WTC11 (cell line): Measurements from ENCODE around the gene KLHL29. TPM values are rescaled to one million over a fixed set of nuclear protein-coding genes. Genes with fewer than 3 reads are reported as not detected.

ENCODE experiments used
- ATAC-seq: fragments of 200-7000 bp; cut with Tn5 transposase; 2 replicates; pipeline ENCODE4 v1.10.0; 2021; ENCODE audit warnings: mild to moderate bottlenecking, moderate library complexity
- CTCF ChIA-PET: fragments of 300-600 bp; sonication (Branson Sonifier 250); formaldehyde crosslinking; loops from one replicate; lab custom pipeline; 2021; ENCODE audit warnings: antibody characterized with exemption; lab: Charles Lee
- POLR2A ChIA-PET: fragments of 350-600 bp; sonication (Branson Sonifier 250); formaldehyde crosslinking; loops from one replicate; lab custom pipeline; 2021; ENCODE audit warnings: antibody characterized with exemption; lab: Charles Lee
- DNase-seq: peaks from one replicate; pipeline ENCODE4 v3.0.0; 2021; ENCODE audit warnings: low spot score
- H3K27ac Mint-ChIP-seq: 2 replicates; pipeline ENCODE4 v1.8.0; 2021; ENCODE audit warnings: mixed read lengths
- H3K27me3 Mint-ChIP-seq: 2 replicates; pipeline ENCODE4 v1.8.0; 2021; ENCODE audit warnings: low read depth, mild to moderate bottlenecking, moderate library complexity, mixed read lengths
- H3K36me3 Mint-ChIP-seq: 2 replicates; pipeline ENCODE4 v1.8.0; 2021; ENCODE audit warnings: mixed read lengths
- H3K4me1 Mint-ChIP-seq: 2 replicates; pipeline ENCODE4 v1.8.0; 2022; ENCODE audit warnings: mixed read lengths
- H3K4me3 Mint-ChIP-seq: 2 replicates; pipeline ENCODE4 v1.8.0; 2021; ENCODE audit warnings: mild to moderate bottlenecking, moderate library complexity, mixed read lengths
- H3K9me3 Mint-ChIP-seq: 2 replicates; pipeline ENCODE4 v1.8.0; 2021; ENCODE audit warnings: mixed read lengths
- AFF4 ChIP-seq: sonication (generic); formaldehyde crosslinking; IDR thresholded peaks from 2 replicates; pipeline ENCODE4 v1.8.1; 2023; ENCODE audit warnings: mild to moderate bottlenecking, missing genetic modification reagents, borderline replicate concordance
- CREB1 ChIP-seq: sonication (generic); formaldehyde crosslinking; IDR thresholded peaks from 2 replicates; pipeline ENCODE4 v1.8.0; 2023; ENCODE audit warnings: mild to moderate bottlenecking, missing genetic modification reagents
- CREM ChIP-seq: sonication (generic); formaldehyde crosslinking; IDR thresholded peaks from 2 replicates; pipeline ENCODE4 v1.8.1; 2022; ENCODE audit warnings: mild to moderate bottlenecking, missing genetic modification reagents, moderate library complexity
- ERG ChIP-seq: fragments of 250-450 bp; sonication (Bioruptor Pico); IDR thresholded peaks from 2 replicates; pipeline ENCODE4 v1.8.0; 2021; ENCODE audit warnings: mild to moderate bottlenecking
- FOXJ3 ChIP-seq: sonication (generic); formaldehyde crosslinking; IDR thresholded peaks from 2 replicates; pipeline ENCODE4 v1.9.0; 2021; ENCODE audit warnings: missing genetic modification reagents, mild to moderate bottlenecking, borderline replicate concordance
- FOXK1 ChIP-seq: sonication (generic); formaldehyde crosslinking; IDR thresholded peaks from 2 replicates; pipeline ENCODE4 v1.8.0; 2022; ENCODE audit warnings: mild to moderate bottlenecking, moderate library complexity, missing genetic modification reagents
- PRRX2 ChIP-seq: fragments of 250-450 bp; sonication (Bioruptor Pico); IDR thresholded peaks from 2 replicates; pipeline ENCODE4 v1.8.0; 2021; ENCODE audit warnings: mild to moderate bottlenecking
- TEAD4 ChIP-seq: sonication (generic); formaldehyde crosslinking; IDR thresholded peaks from 2 replicates; pipeline ENCODE4 v1.8.0; 2022; ENCODE audit warnings: mild to moderate bottlenecking, missing genetic modification reagents
- ZBTB43 ChIP-seq: sonication (generic); formaldehyde crosslinking; IDR thresholded peaks from 2 replicates; pipeline ENCODE4 v1.8.1; 2023; ENCODE audit warnings: mild to moderate bottlenecking, missing genetic modification reagents
- ZMAT4 ChIP-seq: fragments of 250-450 bp; sonication (Bioruptor Pico); IDR thresholded peaks from 2 replicates; pipeline ENCODE4 v1.9.0; 2021; ENCODE audit warnings: mild to moderate bottlenecking
- ZNF219 ChIP-seq: sonication (generic); formaldehyde crosslinking; IDR thresholded peaks from 2 replicates; pipeline ENCODE4 v1.8.0; 2023; ENCODE audit warnings: missing genetic modification reagents, mild to moderate bottlenecking, borderline replicate concordance
- ZNF671 ChIP-seq: fragments of 250-450 bp; sonication (Bioruptor Pico); IDR thresholded peaks from 2 replicates; pipeline ENCODE4 v1.8.0; 2021; ENCODE audit warnings: mild to moderate bottlenecking
- total RNA-seq: library from RNA; stranded (reverse); gene quantifications from 3 replicates; pipeline ENCODE4 v1.2.3, GENCODE V29; 2021
- TF ChIP-seq, protein P1 (sequence below): sonication (generic); formaldehyde crosslinking; IDR thresholded peaks from 2 replicates; pipeline ENCODE4 v1.8.1; 2022; ENCODE audit warnings: mild to moderate bottlenecking, missing genetic modification reagents, moderate library complexity, borderline replicate concordance
- TF ChIP-seq, protein P2 (sequence below): sonication (generic); formaldehyde crosslinking; IDR thresholded peaks from 2 replicates; pipeline ENCODE4 v1.8.0; 2022; ENCODE audit warnings: mild to moderate bottlenecking, missing genetic modification reagents
- TF ChIP-seq, protein P3 (sequence below): sonication (generic); formaldehyde crosslinking; IDR thresholded peaks from 2 replicates; pipeline ENCODE4 v1.8.1; 2023; ENCODE audit warnings: mild to moderate bottlenecking, missing genetic modification reagents, moderate library complexity
- TF ChIP-seq, protein P4 (sequence below): sonication (generic); formaldehyde crosslinking; IDR thresholded peaks from 2 replicates; pipeline ENCODE4 v1.8.0; 2022; ENCODE audit warnings: mild to moderate bottlenecking, missing genetic modification reagents
- TF ChIP-seq, protein P5 (sequence below): fragments of 250-450 bp; sonication (Bioruptor Pico); IDR thresholded peaks from 2 replicates; pipeline ENCODE4 v1.9.0; 2021; ENCODE audit warnings: mild to moderate bottlenecking

KLHL29 gene
- total RNA-seq, 1 experiment from 2014 or later: 7.1 TPM

DNA sequence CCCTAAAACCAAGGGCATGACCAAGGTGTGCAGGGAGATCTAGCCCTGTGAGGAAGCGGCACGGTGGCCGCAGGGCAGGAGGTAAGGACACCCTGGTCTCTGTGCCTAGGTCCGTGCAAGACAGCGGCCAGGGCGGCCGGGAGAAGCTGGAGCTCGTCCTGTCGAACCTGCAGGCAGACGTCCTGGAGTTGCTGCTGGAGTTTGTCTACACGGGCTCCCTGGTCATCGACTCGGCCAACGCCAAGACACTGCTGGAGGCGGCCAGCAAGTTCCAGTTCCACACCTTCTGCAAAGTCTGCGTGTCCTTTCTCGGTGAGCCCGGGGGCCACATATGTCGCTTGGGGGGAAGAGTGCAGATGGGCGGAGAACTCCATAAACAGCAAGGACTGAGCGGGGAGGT is 306.6 kb downstream of the KLHL29 start:
- H3K27ac Mint-ChIP-seq: no peak overlapping the region
- peaks cover 3% of the 10 kb centered on the region; the same call in 1 of the 2 replicates for H3K36me3 Mint-ChIP-seq
- peaks cover 8% of the 10 kb centered on the region for H3K4me1 Mint-ChIP-seq
- H3K27me3 Mint-ChIP-seq: no peaks in the 10 kb centered on the region
- no peaks in the 10 kb centered on the region for H3K9me3 Mint-ChIP-seq
- no peak overlapping the region for H3K4me3 Mint-ChIP-seq
- no peak for ATAC-seq
- POLR2A ChIA-PET: no interaction called here
- no peak for TF ChIP-seq PRRX2 (CRISPR knock-in tag)
- TF ChIP-seq, protein P1, sequence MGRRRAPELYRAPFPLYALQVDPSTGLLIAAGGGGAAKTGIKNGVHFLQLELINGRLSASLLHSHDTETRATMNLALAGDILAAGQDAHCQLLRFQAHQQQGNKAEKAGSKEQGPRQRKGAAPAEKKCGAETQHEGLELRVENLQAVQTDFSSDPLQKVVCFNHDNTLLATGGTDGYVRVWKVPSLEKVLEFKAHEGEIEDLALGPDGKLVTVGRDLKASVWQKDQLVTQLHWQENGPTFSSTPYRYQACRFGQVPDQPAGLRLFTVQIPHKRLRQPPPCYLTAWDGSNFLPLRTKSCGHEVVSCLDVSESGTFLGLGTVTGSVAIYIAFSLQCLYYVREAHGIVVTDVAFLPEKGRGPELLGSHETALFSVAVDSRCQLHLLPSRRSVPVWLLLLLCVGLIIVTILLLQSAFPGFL (CRISPR knock-in tag): no peak
- no peak for TF ChIP-seq CREM (CRISPR knock-in tag)
- no peak for TF ChIP-seq ZNF219
- TF ChIP-seq CREB1: no peak
- no peak for TF ChIP-seq ZMAT4
- TF ChIP-seq, protein P2, sequence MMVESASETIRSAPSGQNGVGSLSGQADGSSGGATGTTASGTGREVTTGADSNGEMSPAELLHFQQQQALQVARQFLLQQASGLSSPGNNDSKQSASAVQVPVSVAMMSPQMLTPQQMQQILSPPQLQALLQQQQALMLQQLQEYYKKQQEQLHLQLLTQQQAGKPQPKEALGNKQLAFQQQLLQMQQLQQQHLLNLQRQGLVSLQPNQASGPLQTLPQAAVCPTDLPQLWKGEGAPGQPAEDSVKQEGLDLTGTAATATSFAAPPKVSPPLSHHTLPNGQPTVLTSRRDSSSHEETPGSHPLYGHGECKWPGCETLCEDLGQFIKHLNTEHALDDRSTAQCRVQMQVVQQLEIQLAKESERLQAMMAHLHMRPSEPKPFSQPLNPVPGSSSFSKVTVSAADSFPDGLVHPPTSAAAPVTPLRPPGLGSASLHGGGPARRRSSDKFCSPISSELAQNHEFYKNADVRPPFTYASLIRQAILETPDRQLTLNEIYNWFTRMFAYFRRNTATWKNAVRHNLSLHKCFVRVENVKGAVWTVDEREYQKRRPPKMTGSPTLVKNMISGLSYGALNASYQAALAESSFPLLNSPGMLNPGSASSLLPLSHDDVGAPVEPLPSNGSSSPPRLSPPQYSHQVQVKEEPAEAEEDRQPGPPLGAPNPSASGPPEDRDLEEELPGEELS: no peak
- TF ChIP-seq TEAD4: no peak
- TF ChIP-seq ERG (CRISPR knock-in tag): no peak
- no peak for TF ChIP-seq ZNF671 (CRISPR knock-in tag)
- TF ChIP-seq FOXK1: no peak
- no peak for DNase-seq
- CTCF ChIA-PET: no interaction called here

DNA sequence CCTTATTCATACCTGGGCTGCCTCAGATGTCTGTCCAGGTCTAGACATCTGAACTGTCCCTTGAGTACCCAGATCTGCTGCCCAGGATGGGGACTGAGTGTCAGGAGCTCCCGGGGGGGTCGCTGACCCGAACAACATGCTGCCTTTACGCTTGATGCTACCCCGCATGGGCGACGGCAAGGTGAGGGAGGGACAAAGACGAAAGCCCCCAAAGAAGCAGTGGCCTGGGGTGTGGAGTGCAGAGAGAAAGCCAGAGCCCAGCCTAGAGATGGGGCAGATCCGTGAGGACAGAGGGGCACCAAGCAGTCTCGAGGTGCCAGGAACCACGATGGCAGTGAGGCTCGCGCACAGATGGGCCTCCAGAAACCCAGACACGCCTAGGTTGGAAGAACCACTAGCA is 307.3 kb downstream of the KLHL29 start:
- H3K27ac Mint-ChIP-seq: 0 out of 2 replicates have a peak overlapping the region, but pooled peaks have one; percentile 41
- H3K4me3 Mint-ChIP-seq: no peak overlapping the region
- peaks cover 3% of the 10 kb centered on the region; the same call in 1 of the 2 replicates for H3K36me3 Mint-ChIP-seq
- POLR2A ChIA-PET: no interaction called here
- CTCF ChIA-PET: no interaction called here
- H3K9me3 Mint-ChIP-seq: no peaks in the 10 kb centered on the region
- ATAC-seq: no peak
- DNase-seq: no peak
- TF ChIP-seq, protein P3, sequence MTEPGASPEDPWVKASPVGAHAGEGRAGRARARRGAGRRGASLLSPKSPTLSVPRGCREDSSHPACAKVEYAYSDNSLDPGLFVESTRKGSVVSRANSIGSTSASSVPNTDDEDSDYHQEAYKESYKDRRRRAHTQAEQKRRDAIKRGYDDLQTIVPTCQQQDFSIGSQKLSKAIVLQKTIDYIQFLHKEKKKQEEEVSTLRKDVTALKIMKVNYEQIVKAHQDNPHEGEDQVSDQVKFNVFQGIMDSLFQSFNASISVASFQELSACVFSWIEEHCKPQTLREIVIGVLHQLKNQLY (CRISPR knock-in tag): no peak
- TF ChIP-seq AFF4 (CRISPR knock-in tag) (no peak), CREB1 (no peak), FOXJ3 (CRISPR knock-in tag) (no peak), ZBTB43 (CRISPR knock-in tag) (no peak), ZNF219 (no peak)
- TF ChIP-seq, protein P4, sequence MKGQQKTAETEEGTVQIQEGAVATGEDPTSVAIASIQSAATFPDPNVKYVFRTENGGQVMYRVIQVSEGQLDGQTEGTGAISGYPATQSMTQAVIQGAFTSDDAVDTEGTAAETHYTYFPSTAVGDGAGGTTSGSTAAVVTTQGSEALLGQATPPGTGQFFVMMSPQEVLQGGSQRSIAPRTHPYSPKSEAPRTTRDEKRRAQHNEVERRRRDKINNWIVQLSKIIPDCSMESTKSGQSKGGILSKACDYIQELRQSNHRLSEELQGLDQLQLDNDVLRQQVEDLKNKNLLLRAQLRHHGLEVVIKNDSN (CRISPR knock-in tag): no peak
- TF ChIP-seq, protein P5, sequence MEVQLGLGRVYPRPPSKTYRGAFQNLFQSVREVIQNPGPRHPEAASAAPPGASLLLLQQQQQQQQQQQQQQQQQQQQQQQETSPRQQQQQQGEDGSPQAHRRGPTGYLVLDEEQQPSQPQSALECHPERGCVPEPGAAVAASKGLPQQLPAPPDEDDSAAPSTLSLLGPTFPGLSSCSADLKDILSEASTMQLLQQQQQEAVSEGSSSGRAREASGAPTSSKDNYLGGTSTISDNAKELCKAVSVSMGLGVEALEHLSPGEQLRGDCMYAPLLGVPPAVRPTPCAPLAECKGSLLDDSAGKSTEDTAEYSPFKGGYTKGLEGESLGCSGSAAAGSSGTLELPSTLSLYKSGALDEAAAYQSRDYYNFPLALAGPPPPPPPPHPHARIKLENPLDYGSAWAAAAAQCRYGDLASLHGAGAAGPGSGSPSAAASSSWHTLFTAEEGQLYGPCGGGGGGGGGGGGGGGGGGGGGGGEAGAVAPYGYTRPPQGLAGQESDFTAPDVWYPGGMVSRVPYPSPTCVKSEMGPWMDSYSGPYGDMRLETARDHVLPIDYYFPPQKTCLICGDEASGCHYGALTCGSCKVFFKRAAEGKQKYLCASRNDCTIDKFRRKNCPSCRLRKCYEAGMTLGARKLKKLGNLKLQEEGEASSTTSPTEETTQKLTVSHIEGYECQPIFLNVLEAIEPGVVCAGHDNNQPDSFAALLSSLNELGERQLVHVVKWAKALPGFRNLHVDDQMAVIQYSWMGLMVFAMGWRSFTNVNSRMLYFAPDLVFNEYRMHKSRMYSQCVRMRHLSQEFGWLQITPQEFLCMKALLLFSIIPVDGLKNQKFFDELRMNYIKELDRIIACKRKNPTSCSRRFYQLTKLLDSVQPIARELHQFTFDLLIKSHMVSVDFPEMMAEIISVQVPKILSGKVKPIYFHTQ (CRISPR knock-in tag): no peak
- peaks cover 8% of the 10 kb centered on the region for H3K4me1 Mint-ChIP-seq
- no peaks in the 10 kb centered on the region for H3K27me3 Mint-ChIP-seq
